D721Med (cell line): Measurements from ENCODE around the gene CD47.

Experiments used
- DNase-seq: peaks from one replicate; pipeline ENCODE4 v3.0.0; 2011; ENCODE audit warnings: low spot score; ENCODE audit not compliant: insufficient read length
- FAIRE-seq: peaks from 2 replicates; lab custom pipeline; 2011; peaks lifted over from hg19 to GRCh38; lab: Jason Lieb, UNC
- CTCF ChIP-seq: IDR thresholded peaks from 2 replicates; pipeline ENCODE4 v1.5.1; 2012; ENCODE audit warnings: mild to moderate bottlenecking, control low read depth; ENCODE audit not compliant: insufficient read depth; ENCODE audit errors: missing control alignments

Gene CD47

DNA sequence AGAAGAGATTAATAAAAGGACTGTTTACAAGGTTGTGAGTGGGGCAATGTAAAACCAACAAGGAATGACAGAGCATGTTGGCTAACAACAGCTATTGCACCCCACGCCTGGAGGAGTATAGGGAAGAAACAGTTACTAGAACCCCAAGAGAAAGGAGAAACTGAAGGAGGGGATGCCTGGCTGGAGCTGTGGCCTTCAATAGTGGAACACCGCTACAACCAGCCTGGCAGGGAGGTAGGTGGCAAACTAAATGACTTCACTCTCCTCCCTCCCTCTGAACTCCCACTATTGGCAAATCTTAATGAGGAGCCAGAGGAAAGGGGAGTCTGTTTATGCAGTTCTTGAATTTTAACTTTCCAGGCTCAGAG is 7.2 kb upstream of the CD47 start:
- TF ChIP-seq CTCF, result no peak
- no peak for FAIRE-seq
- no peak for DNase-seq

GRCh38 chr3:108097322-108098002 is 6.6 kb upstream of the CD47 start:
- DNase-seq (no peak), FAIRE-seq (peak; percentile 66)
- no peak for TF ChIP-seq CTCF

GRCh38 chr3:108096532-108097321 is 5.9 kb upstream of the CD47 start:
- FAIRE-seq (peak; percentile 38), DNase-seq (no peak)
- TF ChIP-seq CTCF, result no peak

DNA sequence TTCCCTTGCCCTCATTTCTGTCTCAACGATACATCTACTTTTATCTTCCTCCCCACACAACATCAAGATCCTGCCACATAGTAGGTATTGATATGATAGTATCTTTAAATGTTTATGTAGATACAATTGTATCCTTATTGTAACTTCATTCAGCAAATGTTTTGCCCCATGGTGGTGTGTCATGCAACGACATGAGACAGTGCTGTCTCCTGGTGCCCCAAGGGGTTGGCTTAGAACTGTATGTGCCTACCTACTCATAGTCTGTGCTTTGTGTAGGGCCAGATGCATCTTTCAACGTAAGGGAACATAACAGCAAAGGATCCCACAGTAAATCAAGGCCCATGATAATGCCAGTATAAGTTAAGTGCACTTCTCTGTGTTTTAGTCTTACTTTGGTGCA is 2.8 kb upstream of the CD47 start:
- no peak for FAIRE-seq
- DNase-seq, result no peak
- TF ChIP-seq CTCF, result no peak

DNA sequence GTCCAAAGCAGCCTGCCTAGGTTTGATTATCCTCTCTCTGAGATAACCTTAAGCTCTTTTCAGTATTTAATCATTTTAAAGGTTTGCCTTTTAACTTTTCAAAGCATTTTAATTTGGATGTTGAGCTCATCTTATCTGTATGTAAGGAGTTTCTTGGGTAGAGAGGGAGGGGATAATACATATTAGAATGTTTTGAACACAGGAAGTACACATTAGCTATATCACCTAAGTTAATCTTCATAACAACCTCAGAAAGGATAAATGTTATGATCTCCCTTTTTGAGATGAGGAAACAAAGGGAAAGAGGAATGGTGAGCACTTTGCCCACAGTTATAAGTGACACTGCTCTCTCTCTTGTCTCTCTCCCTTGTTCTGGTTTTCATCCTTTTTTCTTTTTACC is 2.2 kb upstream of the CD47 start:
- no peak for FAIRE-seq
- DNase-seq, result no peak
- TF ChIP-seq CTCF, result no peak

- no peak for TF ChIP-seq CTCF
- DNase-seq, result no peak
- no peak for FAIRE-seq
Observed at GRCh38 chr3:108092501-108092900, 1.7 kb upstream of the CD47 start.
